PC-9 (cell line): Measurements from ENCODE around the gene GPR35. TPM values are rescaled to one million over a fixed set of nuclear protein-coding genes. Genes with fewer than 3 reads are reported as not detected.

Source experiments
- BruUV-seq: library from RNA; stranded (reverse); fragments of 400-500 nt; replicated peaks from 2 replicates; lab custom pipeline; 2021; lab: Mats Ljungman, UMichigan
- CTCF ChIA-PET: fragments of 300-600 bp; sonication (Branson Sonifier 250); formaldehyde crosslinking; loops from one replicate; lab custom pipeline; 2022; ENCODE audit warnings: antibody characterized with exemption; lab: Charles Lee
- POLR2A ChIA-PET: fragments of 300-600 bp; sonication (Branson Sonifier 250); formaldehyde crosslinking; loops from one replicate; lab custom pipeline; 2022; ENCODE audit warnings: antibody characterized with exemption; ENCODE audit not compliant: unreplicated experiment; lab: Charles Lee
- DNase-seq, 2 experiments: peaks; one replicate each; pipeline versions ENCODE4 v3.0.0 to v3.0.0-alpha.2; 2015 to 2022; ENCODE audit warnings: mixed read lengths in 1 of 2
- H2AFZ ChIP-seq: fragments of 200-600 bp; sonication (generic); 2 replicates; pipeline ENCODE4 v1.8.1; 2017; ENCODE audit warnings: antibody characterized with exemption
- H3F3A ChIP-seq: fragments of 200-600 bp; sonication (generic); 2 replicates; pipeline ENCODE4 v1.8.1; 2017; ENCODE audit warnings: antibody characterized with exemption, mild to moderate bottlenecking, low read depth; ENCODE audit not compliant: insufficient read depth
- H3K27ac ChIP-seq: fragments of 200-600 bp; sonication (generic); 2 replicates; pipeline ENCODE4 v1.6.1; 2016; ENCODE audit warnings: mixed run types
- H3K27me3 ChIP-seq: fragments of 200-600 bp; sonication (generic); 2 replicates; pipeline ENCODE4 v1.6.1; 2016; ENCODE audit warnings: low read depth, mixed run types; ENCODE audit not compliant: insufficient read depth
- H3K36me3 ChIP-seq: fragments of 200-600 bp; sonication (generic); 2 replicates; pipeline ENCODE4 v1.6.1; 2016; ENCODE audit warnings: low read depth, mixed run types
- H3K4me1 ChIP-seq: fragments of 200-600 bp; sonication (generic); replicated peaks from 2 replicates; pipeline ENCODE4 v1.6.1; 2016; ENCODE audit warnings: mixed run types; ENCODE audit not compliant: insufficient read depth
- H3K4me2 ChIP-seq: fragments of 200-600 bp; sonication (generic); 2 replicates; pipeline ENCODE4 v1.6.1; 2017; ENCODE audit warnings: mixed run types
- H3K4me3 ChIP-seq: fragments of 200-600 bp; sonication (generic); 2 replicates; pipeline ENCODE4 v1.6.1; 2016; ENCODE audit warnings: mixed run types
- H3K79me2 ChIP-seq: fragments of 200-600 bp; sonication (generic); 2 replicates; pipeline ENCODE4 v1.6.1; 2017; ENCODE audit warnings: low read depth, mixed run types
- H3K9me2 ChIP-seq: fragments of 200-600 bp; sonication (generic); 2 replicates; pipeline ENCODE4 v1.8.1; 2017; ENCODE audit warnings: mild to moderate bottlenecking; ENCODE audit not compliant: insufficient read depth
- H3K9me3 ChIP-seq: fragments of 200-600 bp; sonication (generic); 2 replicates; pipeline ENCODE4 v1.8.1; 2016; ENCODE audit warnings: low read depth; ENCODE audit not compliant: insufficient read depth
- H4K20me1 ChIP-seq: fragments of 200-600 bp; sonication (generic); 2 replicates; pipeline ENCODE4 v1.8.1; 2017; ENCODE audit not compliant: insufficient read depth
- EZH2 ChIP-seq: fragments of 200-600 bp; sonication (generic); IDR thresholded peaks from 2 replicates; pipeline ENCODE4 v1.8.0; 2017; ENCODE audit warnings: antibody characterized with exemption, low read depth
- intact Hi-C: fragments of 100-400 bp; cut with micrococcal nuclease; formaldehyde crosslinking; loops from one replicate; pipeline ENCODE4 v1.10.0; 2022; ENCODE audit not compliant: unreplicated experiment
- total RNA-seq: library from RNA; stranded (reverse); gene quantifications from 2 replicates; pipeline ENCODE4 v1.2.3, GENCODE V29; 2021
- TF ChIP-seq, protein P1 (sequence below): fragments of 200-600 bp; sonication (generic); conservative IDR thresholded peaks from 2 replicates; pipeline ENCODE4 v1.6.1; 2017; ENCODE audit warnings: mixed run types, antibody characterized with exemption, mild to moderate bottlenecking, moderate library complexity

GPR35 gene
- total RNA-seq, 1 experiment from 2014 or later, result 1.1 TPM

DNA sequence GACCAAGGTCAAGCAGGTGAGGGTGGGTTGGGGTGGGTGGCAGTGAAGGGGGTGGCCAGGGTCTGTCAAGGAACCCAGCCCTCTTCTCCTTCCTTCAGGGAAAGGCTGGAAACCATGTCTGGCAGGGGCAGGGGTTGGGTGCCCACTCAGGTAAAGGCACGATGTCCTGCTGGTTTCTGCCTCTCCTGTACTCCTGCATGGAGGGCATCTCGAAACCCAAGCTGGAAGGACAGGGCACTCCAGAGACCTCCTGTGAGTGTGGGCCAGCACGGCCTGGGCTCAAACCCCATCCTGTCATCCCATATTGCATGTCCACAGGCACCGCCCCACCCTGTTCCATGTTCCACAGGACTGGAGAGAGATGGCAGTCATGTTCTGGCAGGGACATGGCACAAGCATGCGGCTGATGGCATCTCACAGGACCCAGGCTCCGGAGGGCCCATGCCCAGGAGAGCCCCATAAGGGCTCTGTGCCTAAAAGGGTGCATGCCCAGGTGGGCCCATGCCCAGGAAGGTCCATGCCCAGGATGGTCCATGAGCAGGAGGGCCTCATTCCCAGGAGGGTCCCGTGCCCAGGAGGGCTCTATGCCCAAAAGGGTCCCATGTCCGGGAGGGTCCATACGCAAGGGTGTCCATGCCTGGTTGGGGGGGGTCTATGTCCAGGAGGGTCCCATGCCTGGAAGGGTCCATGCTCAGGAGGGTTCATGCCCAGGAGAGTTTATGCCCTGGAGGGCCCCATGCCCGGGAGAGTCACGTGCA lies 6.4 kb downstream of the GPR35 start:
- H3K36me3 ChIP-seq, result no peaks in the 10 kb centered on the region
- H3K4me2 ChIP-seq, result no peak overlapping the region
- intact Hi-C loops, result no loop called here
- H3K79me2 ChIP-seq, result no peaks in the 10 kb centered on the region
- H3K4me1 ChIP-seq, result no peaks in the 10 kb centered on the region
- H4K20me1 ChIP-seq, result no peaks in the 10 kb centered on the region
- no peak overlapping the region for H2AFZ ChIP-seq
- no peak for DNase-seq
- no peak overlapping the region for H3K27ac ChIP-seq
- H3F3A ChIP-seq, result no peaks in the 10 kb centered on the region
- ChIA-PET POLR2A (no interaction called here), CTCF (no interaction called here)
- peaks cover 49% of the 10 kb centered on the region for H3K27me3 ChIP-seq
- BruUV-seq, result no TSS peak
- H3K4me3 ChIP-seq, result no peak overlapping the region
- no peak for TF ChIP-seq EZH2
- TF ChIP-seq, protein P1, sequence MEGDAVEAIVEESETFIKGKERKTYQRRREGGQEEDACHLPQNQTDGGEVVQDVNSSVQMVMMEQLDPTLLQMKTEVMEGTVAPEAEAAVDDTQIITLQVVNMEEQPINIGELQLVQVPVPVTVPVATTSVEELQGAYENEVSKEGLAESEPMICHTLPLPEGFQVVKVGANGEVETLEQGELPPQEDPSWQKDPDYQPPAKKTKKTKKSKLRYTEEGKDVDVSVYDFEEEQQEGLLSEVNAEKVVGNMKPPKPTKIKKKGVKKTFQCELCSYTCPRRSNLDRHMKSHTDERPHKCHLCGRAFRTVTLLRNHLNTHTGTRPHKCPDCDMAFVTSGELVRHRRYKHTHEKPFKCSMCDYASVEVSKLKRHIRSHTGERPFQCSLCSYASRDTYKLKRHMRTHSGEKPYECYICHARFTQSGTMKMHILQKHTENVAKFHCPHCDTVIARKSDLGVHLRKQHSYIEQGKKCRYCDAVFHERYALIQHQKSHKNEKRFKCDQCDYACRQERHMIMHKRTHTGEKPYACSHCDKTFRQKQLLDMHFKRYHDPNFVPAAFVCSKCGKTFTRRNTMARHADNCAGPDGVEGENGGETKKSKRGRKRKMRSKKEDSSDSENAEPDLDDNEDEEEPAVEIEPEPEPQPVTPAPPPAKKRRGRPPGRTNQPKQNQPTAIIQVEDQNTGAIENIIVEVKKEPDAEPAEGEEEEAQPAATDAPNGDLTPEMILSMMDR, result no peak
- no peaks in the 10 kb centered on the region for H3K9me2 ChIP-seq
- peaks cover 9% of the 10 kb centered on the region; the same call in 1 of the 2 replicates for H3K9me3 ChIP-seq

DNA sequence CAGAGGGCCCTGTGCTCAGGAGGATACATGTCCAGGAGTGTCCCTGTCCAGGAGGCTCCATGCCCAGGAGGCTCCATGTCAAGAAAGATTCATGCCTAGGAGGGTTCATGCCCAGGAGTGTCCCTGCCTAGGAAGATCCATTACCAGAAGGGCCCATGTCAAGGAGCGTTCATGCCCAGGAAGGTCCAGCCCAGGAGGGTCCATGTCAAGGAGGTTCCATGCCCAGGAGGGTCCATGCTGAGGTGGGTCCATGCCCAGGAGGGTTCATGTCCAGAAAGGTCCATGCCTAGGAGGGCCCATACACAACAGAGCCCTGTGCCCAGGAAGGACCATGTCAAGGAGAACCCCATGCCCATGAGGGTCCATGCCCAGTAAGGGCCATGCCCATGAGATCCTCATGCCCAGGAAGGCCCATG lies 7.0 kb downstream of the GPR35 start:
- ChIA-PET CTCF (no interaction called here), POLR2A (no interaction called here)
- H3K9me2 ChIP-seq, result no peaks in the 10 kb centered on the region
- no peak for TF ChIP-seq EZH2
- TF ChIP-seq, protein P1, result no peak
- no peak for DNase-seq
- peaks cover 52% of the 10 kb centered on the region for H3K27me3 ChIP-seq
- BruUV-seq, result no TSS peak
- H3K4me3 ChIP-seq, result no peak overlapping the region
- no peak overlapping the region for H2AFZ ChIP-seq
- peaks cover 9% of the 10 kb centered on the region; the same call in 1 of the 2 replicates for H3K9me3 ChIP-seq
- H3K4me2 ChIP-seq, result no peak overlapping the region
- no peaks in the 10 kb centered on the region for H3K4me1 ChIP-seq
- H4K20me1 ChIP-seq, result no peaks in the 10 kb centered on the region
- H3F3A ChIP-seq, result no peaks in the 10 kb centered on the region
- no peaks in the 10 kb centered on the region for H3K79me2 ChIP-seq
- no peaks in the 10 kb centered on the region for H3K36me3 ChIP-seq
- H3K27ac ChIP-seq, result no peak overlapping the region
- intact Hi-C loops, result no loop called here

DNA sequence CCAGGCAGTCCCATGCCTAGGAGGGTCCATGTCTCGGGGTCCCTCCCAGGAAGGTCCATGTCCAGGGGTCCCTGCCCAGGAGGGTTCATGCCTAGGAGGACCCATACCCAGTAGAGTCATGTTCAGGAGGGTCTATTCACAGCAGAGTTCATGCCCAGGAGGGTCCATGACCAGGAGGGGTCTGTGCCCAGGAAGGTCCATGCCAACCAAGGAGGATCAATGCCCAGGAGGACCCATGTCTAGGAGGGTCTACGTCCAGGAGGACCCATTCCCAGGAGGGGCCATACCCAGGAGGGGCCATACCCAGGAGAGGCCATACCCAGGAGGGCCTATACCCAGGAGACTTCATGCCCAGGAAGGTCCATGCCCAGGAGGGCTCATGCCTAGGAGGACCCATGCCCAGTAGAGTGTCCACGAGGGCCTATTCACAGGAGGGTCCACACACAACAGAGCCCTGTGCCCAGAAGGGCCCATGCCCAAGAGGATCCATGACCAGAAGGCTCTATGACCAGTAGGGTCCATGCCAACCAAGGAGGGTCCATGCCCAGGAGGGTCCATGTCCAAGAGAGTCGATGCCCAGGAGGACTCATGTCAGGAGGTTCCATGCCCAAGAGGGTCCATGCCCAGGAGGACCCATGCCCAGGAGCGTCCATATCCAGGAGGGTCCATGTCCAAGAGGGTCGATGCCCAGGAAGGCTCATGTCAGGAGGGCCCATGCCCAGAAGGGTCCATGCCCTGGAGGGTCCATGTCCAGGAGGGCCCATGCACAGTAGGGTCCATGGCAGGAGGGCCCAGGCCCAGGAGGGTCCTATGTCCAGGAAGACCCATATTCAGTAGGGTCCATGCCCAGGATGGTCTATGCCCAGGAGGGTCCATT lies 10.1 kb downstream of the GPR35 start:
- Histone ChIP-seq H4K20me1 (no peaks in the 10 kb centered on the region), H3K36me3 (no peaks in the 10 kb centered on the region), H3K9me3 (peaks cover 9% of the 10 kb centered on the region; the same call in 1 of the 2 replicates), H3K27ac (no peak overlapping the region), H3K9me2 (no peaks in the 10 kb centered on the region), H3K27me3 (peaks cover 47% of the 10 kb centered on the region), H3F3A (no peaks in the 10 kb centered on the region), H3K4me3 (no peak overlapping the region), H3K4me1 (no peaks in the 10 kb centered on the region), H3K79me2 (no peaks in the 10 kb centered on the region), H3K4me2 (no peak overlapping the region), H2AFZ (no peak overlapping the region)
- POLR2A ChIA-PET, result no interaction called here
- no TSS peak for BruUV-seq
- intact Hi-C loops, result no loop called here
- CTCF ChIA-PET, result no interaction called here
- no peak for TF ChIP-seq EZH2
- TF ChIP-seq, protein P1, result no peak
- no peak for DNase-seq
